ENCODE measurements around the gene IGFBP6.

- no peak for TF ChIP-seq MEF2A (IDR thresholded peaks at IDR 0.05; ENCODE audit: borderline replicate concordance, low read depth)
- no peak for TF ChIP-seq JUND (IDR thresholded peaks at IDR 0.05)
These were observed 48.6 kb upstream of the IGFBP6 start for GRCh38 chr12:53048780-53049401.

Measured in SK-N-SH (cell line).